SK-N-MC (cell line): ENCODE measurements around the gene SEMA4G.

Experiments used
- DNase-seq: peaks from one replicate; pipeline ENCODE4 v3.0.0-alpha.2; 2011; ENCODE audit warnings: low read depth, low spot score
- H3K27ac ChIP-seq: fragments of 200-600 bp; sonication (generic); 2 replicates; pipeline ENCODE4 v1.5.1; 2016; ENCODE audit warnings: mixed run types
- H3K36me3 ChIP-seq: fragments of 200-600 bp; sonication (generic); 2 replicates; pipeline ENCODE4 v1.6.1; 2017; ENCODE audit warnings: antibody characterized with exemption, low read length, mixed read lengths; ENCODE audit not compliant: insufficient read depth
- H3K4me3 ChIP-seq: fragments of 200-600 bp; sonication (generic); 2 replicates; pipeline ENCODE4 v1.5.1; 2016
- H3K9ac ChIP-seq: fragments of 200-600 bp; sonication (generic); 2 replicates; pipeline ENCODE4 v1.8.0; 2017; ENCODE audit warnings: mixed run types, mixed read lengths; ENCODE audit not compliant: insufficient read length
- H3K9me3 ChIP-seq: fragments of 200-600 bp; sonication (generic); 2 replicates; pipeline ENCODE4 v1.6.1; 2017; ENCODE audit warnings: low read depth, mild to moderate bottlenecking, antibody characterized with exemption, low read length, moderate library complexity, mixed read lengths
- EZH2 ChIP-seq: fragments of 200-600 bp; sonication (generic); IDR thresholded peaks from one replicate; pipeline ENCODE4 v1.6.1; 2017; ENCODE audit warnings: antibody characterized with exemption
- FOXP2 ChIP-seq: optimal IDR thresholded peaks from 2 replicates; pipeline ENCODE3; 2011; ENCODE audit warnings: mild to moderate bottlenecking, moderate library complexity; ENCODE audit not compliant: insufficient read depth; ENCODE audit errors: extremely low read length, control extremely low read depth
- POLR2AphosphoS5 ChIP-seq: IDR thresholded peaks from 2 replicates; pipeline ENCODE4 v1.6.1; 2012; ENCODE audit warnings: mild to moderate bottlenecking, low read depth, low read length, borderline replicate concordance

The SEMA4G gene

DNA sequence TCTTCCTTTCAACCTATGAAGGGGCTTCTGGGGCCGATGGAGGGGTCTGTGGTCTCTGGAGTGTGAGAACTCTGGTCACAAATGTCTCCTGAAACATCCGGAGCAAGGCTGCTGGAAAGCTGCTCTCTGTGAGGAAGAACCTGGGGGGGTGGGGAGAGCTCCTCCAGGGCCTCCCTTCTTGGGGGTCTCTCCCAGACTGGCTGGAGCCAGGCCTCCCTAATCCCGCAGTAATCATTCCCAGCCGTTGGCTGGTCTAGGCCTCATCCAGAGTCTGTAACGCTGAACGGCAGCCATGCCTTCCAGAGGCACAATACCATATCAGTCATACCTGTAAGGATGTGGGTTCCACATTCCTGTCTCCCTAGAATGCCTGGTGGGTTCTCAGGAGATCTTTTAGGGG lies 25.9 kb downstream of the SEMA4G start:
- Histone ChIP-seq H3K27ac (peak overlapping the region; percentile 91), H3K36me3 (peaks cover 14% of the 10 kb centered on the region), H3K9ac (peak overlapping the region; percentile 49), H3K9me3 (no peaks in the 10 kb centered on the region), H3K4me3 (0 out of 2 replicates have a peak overlapping the region, but pooled peaks have one; percentile 3)
- no peak for TF ChIP-seq EZH2
- no peak for TF ChIP-seq FOXP2
- TF ChIP-seq POLR2AphosphoS5, result no peak
- DNase-seq, result no peak

DNA sequence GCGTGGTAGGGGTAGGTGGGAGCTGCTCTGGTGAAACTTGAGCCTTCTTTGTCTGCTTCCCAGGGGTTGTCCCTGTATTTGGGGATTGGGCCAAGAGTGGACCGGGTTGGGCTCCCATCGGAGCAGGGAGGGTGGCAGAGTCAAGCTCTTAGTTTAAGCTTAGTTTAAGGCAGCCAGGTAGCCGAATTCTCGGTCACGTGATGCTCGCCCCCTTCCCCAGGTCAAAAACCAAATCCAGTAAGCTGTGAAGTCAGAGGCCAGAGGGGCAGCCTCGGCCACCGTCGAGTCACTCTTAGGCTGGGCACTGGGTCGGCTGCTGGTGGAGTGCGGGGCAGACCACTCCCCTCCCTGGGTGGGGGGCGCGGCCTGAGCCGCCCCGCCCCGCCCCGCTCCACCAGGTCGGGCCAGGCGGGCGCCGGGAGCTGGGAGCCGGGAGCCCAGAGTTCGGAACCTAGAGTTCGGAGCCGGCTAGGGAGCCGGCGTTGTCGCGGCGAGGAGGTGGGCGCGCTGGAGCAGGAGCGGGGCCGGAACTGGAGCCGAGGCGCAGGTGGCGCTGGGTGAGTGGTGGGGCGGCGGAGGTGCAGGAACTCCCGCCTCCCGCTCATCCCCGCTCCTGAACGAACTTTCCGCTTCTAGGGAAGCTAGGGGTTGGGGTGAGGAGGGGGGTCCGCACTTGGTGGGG lies 27.5 kb downstream of the SEMA4G start:
- Histone ChIP-seq H3K9ac (peak overlapping the region; percentile 53), H3K27ac (peak overlapping the region; percentile 91; the same call in 1 of the 2 replicates), H3K36me3 (no peaks in the 10 kb centered on the region; the same call in 1 of the 2 replicates), H3K9me3 (no peaks in the 10 kb centered on the region), H3K4me3 (peak overlapping the region; percentile 81)
- TF ChIP-seq EZH2, result no peak
- no peak for DNase-seq

DNA sequence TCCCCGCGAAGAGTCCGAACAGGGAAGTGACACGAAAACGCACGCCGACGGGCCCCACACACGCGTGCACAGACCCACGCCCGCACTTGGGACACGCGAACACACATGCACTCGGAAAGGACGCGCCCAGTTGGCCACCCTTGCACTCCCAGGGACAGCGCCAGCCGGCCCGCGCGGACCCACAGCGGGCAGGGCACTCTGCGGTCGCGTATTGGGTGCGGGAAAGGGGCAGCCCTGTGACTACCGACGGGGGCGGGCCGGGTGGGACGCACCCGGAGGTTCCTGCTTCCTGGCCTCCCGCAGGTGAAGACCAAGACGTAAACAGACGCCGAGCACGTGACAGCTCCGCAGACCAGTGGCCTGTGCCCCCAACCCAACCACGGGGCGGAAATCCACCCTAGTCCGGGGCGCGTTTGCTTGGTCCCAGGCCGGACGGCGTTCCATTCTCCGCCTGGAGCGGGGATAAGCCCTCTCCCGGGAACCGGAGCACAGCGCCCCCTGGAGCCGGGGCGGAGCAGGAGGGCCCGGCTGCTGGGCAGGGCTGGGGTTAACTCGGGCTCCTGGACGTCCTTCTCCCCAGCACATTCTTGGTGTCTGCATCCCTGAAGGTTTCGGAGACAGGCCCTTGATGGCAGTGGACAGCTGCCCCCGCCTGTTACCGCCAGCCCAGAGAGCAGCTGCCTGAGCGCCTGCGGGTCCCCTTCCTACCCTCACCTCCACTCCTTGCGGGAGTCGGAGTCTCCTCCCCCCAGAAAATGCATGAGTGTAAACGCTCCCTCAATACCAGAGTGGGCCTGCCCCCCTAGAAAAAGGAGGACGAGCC lies 28.3 kb downstream of the SEMA4G start:
- Histone ChIP-seq H3K9ac (peak overlapping the region; percentile 53), H3K9me3 (no peaks in the 10 kb centered on the region), H3K4me3 (peak overlapping the region; percentile 81), H3K36me3 (no peaks in the 10 kb centered on the region; the same call in 1 of the 2 replicates), H3K27ac (peak overlapping the region; percentile 50)
- DNase-seq, result no peak
- no peak for TF ChIP-seq FOXP2
- TF ChIP-seq EZH2, result no peak
- no peak for TF ChIP-seq POLR2AphosphoS5

DNA sequence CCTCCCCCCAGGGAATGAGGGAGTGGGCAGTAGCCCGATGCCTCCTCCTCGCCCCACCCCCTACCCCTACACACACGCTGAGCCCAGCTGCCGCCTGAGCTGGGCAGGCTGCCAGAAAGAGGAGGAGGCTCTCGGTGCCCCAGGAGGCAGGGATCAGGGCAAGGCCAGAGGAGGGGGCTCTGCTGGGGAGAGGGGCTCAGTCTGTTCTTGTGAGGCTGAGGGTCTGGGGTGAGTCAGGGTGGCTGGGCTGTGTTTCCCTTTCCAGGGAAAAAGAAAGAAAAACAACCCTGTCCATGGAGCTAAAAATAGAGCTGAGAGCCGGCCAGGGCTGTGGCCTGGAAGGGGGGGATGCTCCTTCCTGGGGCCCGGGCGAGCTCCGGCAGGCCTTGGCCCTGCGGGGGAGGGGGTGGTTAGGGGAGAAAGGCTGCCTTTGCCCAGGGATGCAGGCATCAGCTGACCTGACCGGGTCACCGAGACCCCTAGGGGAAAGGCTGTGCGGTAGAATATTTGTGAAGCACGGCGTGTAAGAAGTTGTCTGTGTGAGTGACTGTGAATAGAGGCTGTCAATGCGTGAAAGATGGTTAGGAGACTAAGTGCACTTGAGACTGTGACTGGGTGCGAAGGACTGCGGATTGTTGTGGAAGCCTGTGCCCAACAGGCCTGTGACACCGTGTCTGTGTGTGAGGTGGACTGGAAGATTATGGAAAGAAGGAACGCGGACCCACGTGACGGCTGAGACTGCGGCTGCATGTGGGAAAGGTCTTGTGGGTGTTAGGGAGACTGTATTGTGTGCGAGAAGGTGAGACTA lies 29.1 kb downstream of the SEMA4G start:
- TF ChIP-seq EZH2 (no peak), POLR2AphosphoS5 (0 out of 2 replicates have a peak, but pooled peaks have one; percentile 23), FOXP2 (no peak)
- peak overlapping the region; percentile 65 for H3K27ac ChIP-seq
- H3K9ac ChIP-seq, result peak overlapping the region; percentile 87
- H3K9me3 ChIP-seq, result no peaks in the 10 kb centered on the region
- H3K36me3 ChIP-seq, result peaks cover 3% of the 10 kb centered on the region; the same call in 1 of the 2 replicates
- peak overlapping the region; percentile 81 for H3K4me3 ChIP-seq
- no peak for DNase-seq

DNA sequence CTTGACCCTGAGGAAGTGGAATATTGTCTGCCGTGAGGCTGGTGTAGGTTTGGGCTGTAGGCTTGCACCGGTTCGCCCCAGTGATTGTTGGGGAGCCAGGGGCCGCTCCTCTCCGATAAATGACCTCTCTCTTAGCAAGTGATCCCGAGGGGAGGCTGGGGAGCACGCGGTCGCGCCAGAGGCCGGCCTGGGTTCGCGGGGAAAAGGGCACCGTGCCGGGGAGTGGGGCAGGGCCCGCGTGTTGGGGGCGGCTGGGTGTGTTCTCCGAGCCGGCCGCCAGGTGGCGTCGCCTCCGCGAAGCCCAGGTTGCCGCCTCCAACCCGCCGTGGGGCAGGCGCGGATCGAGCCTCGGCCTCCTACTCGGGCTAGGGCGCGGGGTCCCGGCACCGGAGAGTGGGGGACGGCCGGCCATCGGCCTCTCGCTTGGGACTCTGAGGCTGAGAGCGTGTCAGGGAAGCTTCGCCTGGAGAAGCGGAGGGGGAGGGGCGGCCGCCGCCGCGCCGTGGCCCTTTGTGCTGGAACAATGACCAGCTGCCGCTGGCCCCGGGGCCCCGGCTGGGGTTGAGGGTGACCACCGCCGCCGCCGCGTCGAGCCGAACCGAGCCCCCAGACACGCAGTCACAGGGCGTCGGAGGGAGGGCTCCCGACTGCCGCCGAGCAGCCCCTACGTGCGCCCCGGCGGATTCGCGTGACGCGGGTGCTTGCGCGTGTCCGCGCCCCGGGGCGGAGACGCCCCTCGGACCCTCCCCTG lies 29.9 kb downstream of the SEMA4G start:
- Histone ChIP-seq H3K9me3 (no peaks in the 10 kb centered on the region), H3K36me3 (peaks cover 6% of the 10 kb centered on the region; the same call in 1 of the 2 replicates), H3K27ac (peak overlapping the region; percentile 78), H3K4me3 (peak overlapping the region; percentile 81), H3K9ac (peak overlapping the region; percentile 87)
- DNase-seq, result no peak
- TF ChIP-seq POLR2AphosphoS5 (peak; percentile 62; the same call in 1 of the 2 replicates), EZH2 (no peak), FOXP2 (peak; percentile 39)

DNA sequence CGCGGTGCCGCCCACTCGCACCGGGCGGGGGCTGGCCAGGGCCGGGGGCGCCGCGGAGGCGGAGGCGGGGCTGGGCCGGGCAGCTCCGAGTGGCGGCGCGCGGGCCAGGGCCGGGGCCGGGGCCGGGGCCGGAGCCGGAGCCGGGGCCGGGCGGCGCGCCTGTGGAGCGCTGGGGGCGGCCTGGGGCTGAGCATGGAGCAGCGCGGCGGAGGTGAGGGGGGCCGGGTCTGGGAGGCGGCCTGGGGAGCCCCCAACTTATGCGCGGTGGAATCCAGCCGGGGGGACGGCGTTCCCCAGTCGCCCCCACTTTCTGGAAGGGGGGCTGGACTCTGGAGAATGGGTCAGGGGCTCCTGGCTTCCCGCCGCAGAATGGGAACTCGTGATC lies 30.4 kb downstream of the SEMA4G start, which contains the start of gene LZTS2:
LZTS2 (plus strand) TSS at position 67 of the 385 bp plus-strand sequence. CDS start 2,731 bp downstream, outside the sequence.
- TF ChIP-seq FOXP2 (no peak), POLR2AphosphoS5 (no peak; the same call in 1 of the 2 replicates), EZH2 (no peak)

DNA sequence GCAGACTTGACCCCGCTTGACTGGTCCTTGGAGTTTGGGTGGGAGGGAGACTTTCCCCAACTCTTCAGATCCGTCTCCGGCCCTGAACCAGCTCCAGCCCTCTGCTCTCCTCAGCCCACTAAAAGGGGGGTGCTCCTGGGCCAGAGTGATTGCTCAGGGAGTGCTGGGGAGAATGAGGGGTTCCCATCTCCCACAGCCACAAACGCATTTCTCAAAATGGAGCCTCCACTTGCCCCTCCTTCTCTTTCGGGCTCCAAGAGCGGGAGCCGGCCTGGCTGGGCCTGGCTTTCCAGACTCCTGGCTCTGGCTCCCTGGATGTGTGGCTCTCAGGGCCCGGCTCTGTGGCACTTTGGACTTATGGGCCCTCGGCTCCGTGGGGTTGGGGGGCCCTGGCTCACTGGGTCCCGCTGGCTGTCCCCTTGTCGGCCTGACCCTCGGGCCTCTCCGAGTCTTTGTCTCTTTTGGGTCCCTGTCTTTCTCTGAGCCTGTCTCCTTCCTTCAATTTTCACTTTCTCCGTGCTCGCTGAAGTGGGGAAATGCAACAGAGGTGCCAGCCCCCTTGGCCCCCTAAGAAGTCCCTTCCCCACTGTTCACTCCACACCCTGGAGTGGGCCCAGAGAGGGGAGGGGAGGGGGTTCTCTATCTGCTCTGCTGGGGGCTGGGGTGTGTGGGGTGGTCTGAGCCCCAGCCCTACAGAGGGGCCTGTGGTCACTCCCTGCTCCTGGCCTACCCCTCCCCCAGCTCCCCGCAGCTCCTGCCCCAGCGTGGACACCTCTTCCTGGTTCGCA lies 31.0 kb downstream of the SEMA4G start:
- peak overlapping the region; percentile 86 for H3K9ac ChIP-seq
- no peak; the same call in 1 of the 2 replicates for TF ChIP-seq POLR2AphosphoS5
- TF ChIP-seq FOXP2, result no peak
- TF ChIP-seq EZH2, result no peak
- no peak for DNase-seq
- H3K36me3 ChIP-seq, result peaks cover 6% of the 10 kb centered on the region; the same call in 1 of the 2 replicates
- H3K4me3 ChIP-seq, result peak overlapping the region; percentile 77
- no peak overlapping the region for H3K27ac ChIP-seq
- H3K9me3 ChIP-seq, result no peaks in the 10 kb centered on the region

More for the DNA sequence above, 30.4 kb downstream of the SEMA4G start, which contains the start of gene LZTS2:
- Histone ChIP-seq H3K9me3 (no peaks in the 10 kb centered on the region), H3K36me3 (peaks cover 6% of the 10 kb centered on the region; the same call in 1 of the 2 replicates), H3K9ac (peak within 1 kb of the TSS; percentile 87), H3K27ac (peak within 1 kb of the TSS; percentile 78), H3K4me3 (peak within 1 kb of the TSS; percentile 81)
- no peak for DNase-seq
